Endothelial cell of umbilical vein (primary cell): ENCODE measurements around the gene GLDN. TPM values are rescaled to one million over a fixed set of nuclear protein-coding genes. Genes with fewer than 3 reads are reported as not detected.

Experiments
- BruUV-seq: library from RNA; stranded (reverse); fragments of 400-500 nt; replicated peaks from 2 replicates; lab custom pipeline; 2021; lab: Mats Ljungman, UMichigan
- CTCF ChIA-PET: fragments of 300-600, 350-600 bp; sonication (Branson Sonifier 250); formaldehyde crosslinking; loops from one replicate; lab custom pipeline; 2021; ENCODE audit warnings: antibody characterized with exemption, inconsistent platforms; lab: Charles Lee
- POLR2A ChIA-PET: fragments of 300-600, 350-600 bp; sonication (Branson Sonifier 250); formaldehyde crosslinking; loops from one replicate; lab custom pipeline; 2021; ENCODE audit warnings: antibody characterized with exemption, inconsistent platforms; lab: Charles Lee
- DNase-seq: peaks from one replicate; pipeline ENCODE4 v3.0.0-alpha.2; 2011; ENCODE audit warnings: low read depth, low spot score
- FAIRE-seq: peaks from 2 replicates; lab custom pipeline; 2011; peaks lifted over from hg19 to GRCh38; lab: Jason Lieb, UNC
- H2AFZ ChIP-seq: 2 replicates; pipeline ENCODE4 v1.6.0; 2012; ENCODE audit warnings: low read depth, low read length, control low read depth, inconsistent platforms
- H3K27ac ChIP-seq: 2 replicates; pipeline ENCODE4 v1.5.1; 2011; ENCODE audit warnings: low read depth, mild to moderate bottlenecking, control low read depth, low read length, moderate library complexity; ENCODE audit not compliant: insufficient read depth
- H3K27me3 ChIP-seq, 2 experiments: 2 replicates each; pipeline versions ENCODE4 v1.6.0 to v1.6.1; 2011; ENCODE audit warnings: low read length in 2 of 2, mixed read lengths in 1 of 2; ENCODE audit not compliant: control insufficient read depth in 2 of 2, insufficient read depth in 2 of 2
- H3K36me3 ChIP-seq, 2 experiments: 2 replicates in 1 of 2; 3 replicates in 1 of 2; pipeline ENCODE4 v1.5.1; 2011; ENCODE audit warnings: low read length in 2 of 2, mild to moderate bottlenecking in 1 of 2, moderate library complexity in 1 of 2; ENCODE audit not compliant: control insufficient read depth in 2 of 2, insufficient read depth in 2 of 2; ENCODE audit errors: extremely low read depth in 1 of 2
- H3K4me1 ChIP-seq: 3 replicates; pipeline ENCODE4 v1.5.1; 2011; ENCODE audit warnings: mild to moderate bottlenecking, low read length; ENCODE audit not compliant: control insufficient read depth, insufficient read depth; ENCODE audit errors: extremely low read depth
- H3K4me2 ChIP-seq: 2 replicates; pipeline ENCODE4 v1.6.1; 2011; ENCODE audit warnings: low read length, control low read depth, mixed read lengths; ENCODE audit not compliant: insufficient read depth
- H3K4me3 ChIP-seq, 3 experiments: fragments of 200-600 bp in 1 of 3; sonication (generic), shearing (Covaris generic) in 1 of 3; replicated peaks in 1 of 3; 2 replicates each; pipeline ENCODE4 v1.5.1; 2011 to 2016; ENCODE audit warnings: control low read depth in 3 of 3, low read length in 3 of 3, mild to moderate bottlenecking in 2 of 3, inconsistent platforms in 1 of 3, low read depth in 1 of 3, moderate library complexity in 1 of 3; ENCODE audit not compliant: insufficient read depth in 1 of 3
- H3K79me2 ChIP-seq: 2 replicates; pipeline ENCODE4 v1.6.0; 2012; ENCODE audit warnings: low read length, inconsistent platforms; ENCODE audit not compliant: control insufficient read depth, insufficient read depth
- H3K9ac ChIP-seq: replicated peaks from 2 replicates; pipeline ENCODE3; 2011; ENCODE audit warnings: low read length, control low read depth; ENCODE audit not compliant: insufficient read depth; ENCODE audit errors: extremely low read depth
- H3K9me1 ChIP-seq: replicated peaks from 3 replicates; pipeline ENCODE4 v1.6.0; 2011; ENCODE audit warnings: mild to moderate bottlenecking, low read length; ENCODE audit not compliant: control insufficient read depth, insufficient read depth; ENCODE audit errors: extremely low read depth
- H3K9me3 ChIP-seq: replicated peaks from 2 replicates; pipeline ENCODE4 v1.5.1; 2012; ENCODE audit warnings: low read length, inconsistent platforms; ENCODE audit not compliant: control insufficient read depth, insufficient read depth
- H4K20me1 ChIP-seq: replicated peaks from 2 replicates; pipeline ENCODE3; 2011; ENCODE audit warnings: mild to moderate bottlenecking, low read length; ENCODE audit not compliant: control insufficient read depth, insufficient read depth; ENCODE audit errors: extremely low read depth
- CTCF ChIP-seq, 2 donors: IDR thresholded peaks; 1 replicate in 1 of 2; 2 replicates in 1 of 2; pipeline ENCODE4 v1.5.1; 2011; ENCODE audit warnings: low read length in 2 of 2, mild to moderate bottlenecking in 2 of 2, moderate library complexity in 2 of 2, control low read depth in 1 of 2, inconsistent platforms in 1 of 2, low read depth in 1 of 2; ENCODE audit not compliant: insufficient read depth in 1 of 2; ENCODE audit errors: extremely low read depth in 1 of 2
- EZH2 ChIP-seq: IDR thresholded peaks from 2 replicates; pipeline ENCODE4 v1.6.1; 2012; ENCODE audit warnings: borderline replicate concordance, low read depth, mild to moderate bottlenecking, moderate library complexity, low read length, inconsistent platforms; ENCODE audit not compliant: severe bottlenecking
- GATA2 ChIP-seq: IDR thresholded peaks from 2 replicates; pipeline ENCODE4 v1.7.0; 2011; ENCODE audit warnings: low read depth, mild to moderate bottlenecking, moderate library complexity, mixed read lengths, low read length; ENCODE audit not compliant: insufficient read length, insufficient read depth
- JUN ChIP-seq: IDR thresholded peaks from 2 replicates; pipeline ENCODE4 v1.6.1; 2011; ENCODE audit warnings: borderline replicate concordance, low read depth; ENCODE audit not compliant: insufficient read length, insufficient read depth
- MAX ChIP-seq: IDR thresholded peaks from 2 replicates; pipeline ENCODE4 v1.6.1; 2011; ENCODE audit not compliant: insufficient read depth, insufficient read length
- POLR2A ChIP-seq: IDR thresholded peaks from 2 replicates; pipeline ENCODE4 v1.6.1; 2012; ENCODE audit warnings: low read depth, mild to moderate bottlenecking, control low read depth, low read length
- POLR2AphosphoS5 ChIP-seq: IDR thresholded peaks from 2 replicates; pipeline ENCODE4 v1.6.1; 2012; ENCODE audit warnings: low read depth, mild to moderate bottlenecking, control low read depth, low read length, moderate library complexity; ENCODE audit not compliant: insufficient read depth
- dilution Hi-C: fragments of 300-500 bp; cut with MboI; formaldehyde crosslinking; loops from one replicate; pipeline ENCODE4 v1.15.0; 2019; ENCODE audit warnings: low sequenced_read_pairs; ENCODE audit not compliant: extremely low pct_ligation_motif_present
- intact Hi-C: fragments of 100-400 bp; cut with micrococcal nuclease; formaldehyde crosslinking; loops from one replicate; pipeline ENCODE4 v1.10.0; 2022
- polyA plus RNA-seq, 4 experiments: library from polyadenylated mRNA; depleted of rRNA in 3 of 4; stranded (reverse) in 3 of 4; unstranded in 1 of 4; fragments of >200 nt; gene quantifications; 2 replicates each; pipeline versions ENCODE4 v1.2.1 to v1.2.3, GENCODE V29; 2011 to 2012; ENCODE audit warnings: missing spikeins in 1 of 4
- total RNA-seq: library from RNA; stranded (reverse); gene quantifications from 2 replicates; pipeline ENCODE4 v1.2.3, GENCODE V29; 2021

Gene GLDN
- total and polyA plus RNA-seq, 2 donors (not counting 3 experiments of a cell fraction or from before 2014, with no cell fraction given): not detected

DNA sequence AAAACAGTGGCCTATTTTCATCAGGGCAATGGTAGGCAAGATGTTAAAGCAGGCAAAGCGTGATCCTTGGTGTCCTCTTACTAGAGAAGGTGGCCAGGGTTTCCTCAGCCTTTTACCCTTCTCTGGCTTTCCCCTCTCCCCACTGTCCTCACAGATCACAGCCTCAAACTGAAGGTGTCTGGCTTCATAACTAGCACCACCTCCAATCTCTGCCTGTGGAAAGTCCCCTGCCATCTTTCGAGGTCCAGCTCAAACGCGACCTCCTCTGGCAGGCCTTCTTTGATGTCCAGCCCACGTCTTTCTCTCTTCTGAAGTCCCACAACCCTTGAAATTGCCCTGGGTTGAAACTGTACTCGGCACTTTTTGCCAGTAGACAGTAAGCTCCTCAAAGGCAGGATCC, 39.0 kb upstream of the GLDN start:
- CTCF ChIA-PET: interaction anchor here (0.8 to 1.6 kb wide), 4 partner anchors 10 to 79 kb away, joined by 3 to 6 read pairs (median 3); no protein-coding TSS in a partner anchor
- TF ChIP-seq MAX (no peak), CTCF (IDR thresholded peaks at IDR 0.05; ENCODE audit: extremely low read depth in 1 of 2, insufficient read depth in 1 of 2, low read depth in 1 of 2, low read length in 2 of 2) (no peak), EZH2 (no peak), POLR2A (no peak), POLR2AphosphoS5 (no peak), JUN (no peak), GATA2 (no peak)
- Histone ChIP-seq H3K9ac (no peak overlapping the region), H3K27ac (no peak overlapping the region), H2AFZ (no peak overlapping the region), H3K4me3 (no peak overlapping the region), H4K20me1 (no peaks in the 10 kb centered on the region), H3K9me1 (no peaks in the 10 kb centered on the region), H3K36me3 (no peaks in the 10 kb centered on the region), H3K4me1 (no peaks in the 10 kb centered on the region), H3K79me2 (no peaks in the 10 kb centered on the region), H3K9me3 (no peaks in the 10 kb centered on the region), H3K4me2 (no peak overlapping the region), H3K27me3 (peaks cover 79 to 84% of the 10 kb centered on the region in 2 experiments)
- POLR2A ChIA-PET: no interaction called here
- dilution Hi-C loops (no loop called here), intact Hi-C loops (no loop called here)
- BruUV-seq: no TSS peak
- FAIRE-seq (no peak), DNase-seq (no peak)
